ENCODE results near the gene ERH.

- TF ChIP-seq CTCF (IDR thresholded peaks at IDR 0.05) (no peak), EZH2 (IDR thresholded peaks at IDR 0.05; ENCODE audit: borderline replicate concordance, insufficient read depth, low read depth, low read length, poor library complexity, severe bottlenecking) (no peak)
These were observed 40.4 kb downstream of the ERH start for GRCh38 chr14:69357544-69358200.
